MG63 (cell line): Measurements from ENCODE around the gene NCOA6. TPM values are rescaled to one million over a fixed set of nuclear protein-coding genes. Genes with fewer than 3 reads are reported as not detected.

Source experiments
- DNase-seq: peaks from one replicate; pipeline ENCODE4 v3.0.0-alpha.2; 2020
- H3K27me3 ChIP-seq: fragments of 250-450 bp; sonication (Bioruptor Pico); 2 replicates; pipeline ENCODE4 v1.5.1; 2020; ENCODE audit warnings: mild to moderate bottlenecking, moderate library complexity
- H3K36me3 ChIP-seq: fragments of 250-450 bp; sonication (Bioruptor Pico); 2 replicates; pipeline ENCODE4 v1.5.1; 2020; ENCODE audit warnings: mild to moderate bottlenecking, moderate library complexity
- H3K4me3 ChIP-seq: fragments of 250-450 bp; sonication (Bioruptor Pico); 2 replicates; pipeline ENCODE4 v1.5.1; 2020; ENCODE audit warnings: mild to moderate bottlenecking, moderate library complexity
- H3K9me3 ChIP-seq: fragments of 250-450 bp; sonication (Bioruptor Pico); 2 replicates; pipeline ENCODE4 v1.5.1; 2020; ENCODE audit warnings: mild to moderate bottlenecking, moderate library complexity
- total RNA-seq: library from RNA; depleted of rRNA; stranded (reverse); fragments of >200 nt; shearing (Covaris generic); gene quantifications from 2 replicates; pipeline ENCODE4 v1.2.3, GENCODE V29; 2014; ENCODE audit warnings: low replicate concordance

Gene NCOA6
- total RNA-seq, 1 experiment from 2014 or later = 2.1 TPM

DNA sequence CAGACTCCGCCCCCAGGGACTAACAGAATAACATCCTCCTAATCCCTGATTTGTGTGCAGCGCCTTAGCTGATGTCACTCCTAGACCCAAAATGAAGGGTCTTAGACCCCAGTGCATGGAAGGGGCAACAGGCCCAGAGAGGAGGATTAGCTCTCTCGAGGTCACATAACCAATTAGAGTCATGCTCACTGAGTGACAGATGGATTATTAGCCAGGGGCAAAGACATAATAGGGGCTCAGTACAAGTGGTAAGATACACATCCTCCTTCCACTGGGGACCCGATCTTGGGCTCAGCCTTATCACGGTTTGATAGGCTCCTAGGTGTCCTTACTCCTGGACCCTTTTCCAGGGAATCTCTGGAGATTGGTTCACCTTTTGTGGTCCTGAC lies 120.4 kb downstream of the NCOA6 start:
- H3K4me3 ChIP-seq = peak overlapping the region; percentile 51
- DNase-seq = no peak
- H3K9me3 ChIP-seq = no peaks in the 10 kb centered on the region
- H3K36me3 ChIP-seq = no peaks in the 10 kb centered on the region
- H3K27me3 ChIP-seq = peaks cover 3% of the 10 kb centered on the region; the same call in 1 of the 2 replicates

DNA sequence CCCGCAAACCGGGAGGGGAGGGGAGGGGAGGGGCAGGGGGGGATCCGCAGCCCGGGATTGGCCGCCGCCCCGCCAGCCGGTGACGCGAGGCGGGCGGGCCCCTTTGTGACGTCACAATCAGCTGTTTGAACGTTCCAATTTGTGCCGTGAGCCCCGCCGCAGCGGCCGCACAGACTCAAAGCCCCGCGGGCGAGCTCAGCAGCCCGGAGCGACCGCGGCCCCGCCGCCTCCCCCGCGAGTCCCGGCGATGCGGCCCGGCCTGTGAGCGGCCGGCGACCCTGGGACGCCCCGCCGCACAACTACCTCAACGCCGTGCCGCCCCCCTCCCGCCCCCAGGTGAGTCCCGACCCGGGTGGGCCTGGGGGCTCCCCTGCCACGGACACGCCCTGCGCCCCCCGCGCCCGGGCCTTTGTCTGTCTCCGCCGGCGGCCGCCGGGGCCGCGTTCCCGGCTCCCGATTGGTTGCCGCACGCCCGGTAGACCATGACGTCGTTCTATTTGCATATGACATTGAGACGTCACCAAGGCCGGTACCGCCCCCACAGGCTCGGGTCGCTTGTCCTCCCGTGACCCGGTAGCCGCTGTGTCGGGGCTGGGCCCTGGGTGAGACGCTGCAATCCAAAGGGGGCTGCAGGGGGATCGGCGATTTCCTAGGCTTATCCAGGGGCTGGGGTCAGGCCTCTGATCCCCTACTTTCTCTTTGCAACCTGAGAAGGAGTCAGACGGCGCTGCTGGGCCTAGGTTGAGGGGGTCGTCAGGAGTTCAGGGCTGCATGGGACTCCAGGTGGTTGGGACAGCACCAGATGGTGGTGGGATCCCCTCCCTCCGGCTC lies 121.1 kb downstream of the NCOA6 start, which contains the start of gene TP53INP2:
Gene TP53INP2 (plus strand): TSS at position 168 of the 831 bp plus-strand sequence. CDS start 4,396 bp downstream, outside the sequence.
- Histone ChIP-seq H3K4me3 (peak within 1 kb of the TSS; percentile 51), H3K36me3 (no peaks in the 10 kb centered on the region), H3K9me3 (no peaks in the 10 kb centered on the region), H3K27me3 (peaks cover 3% of the 10 kb centered on the region; the same call in 1 of the 2 replicates)
- DNase-seq = peak; percentile 80

GRCh38 chr20:34703424-34704176 lies 121.9 kb downstream of the NCOA6 start:
- Histone ChIP-seq H3K36me3 (no peaks in the 10 kb centered on the region), H3K27me3 (peaks cover 3% of the 10 kb centered on the region; the same call in 1 of the 2 replicates), H3K9me3 (no peaks in the 10 kb centered on the region), H3K4me3 (peak overlapping the region; percentile 51)
- no peak for DNase-seq

DNA sequence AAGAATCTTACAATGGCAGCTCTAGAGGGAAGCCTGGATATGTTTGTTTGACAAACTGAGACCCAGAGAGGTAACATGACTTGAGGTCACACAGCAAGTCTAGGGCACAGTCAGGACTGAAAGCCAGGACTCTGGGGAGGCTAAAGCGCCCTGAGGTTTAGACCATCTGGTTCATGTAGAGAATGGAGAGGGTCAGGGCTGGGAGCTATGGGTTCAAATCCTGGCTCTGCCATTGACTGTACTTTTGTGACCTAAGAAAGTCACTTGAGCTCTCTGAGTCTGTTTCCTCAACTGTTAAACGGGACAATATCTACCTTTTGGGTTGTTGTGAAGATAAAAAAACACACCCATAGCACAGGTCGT lies 122.4 kb downstream of the NCOA6 start:
- Histone ChIP-seq H3K27me3 (peaks cover 3% of the 10 kb centered on the region; the same call in 1 of the 2 replicates), H3K9me3 (no peaks in the 10 kb centered on the region), H3K4me3 (no peak overlapping the region), H3K36me3 (no peaks in the 10 kb centered on the region)
- no peak for DNase-seq

- H3K27me3 ChIP-seq = peaks cover 3% of the 10 kb centered on the region; the same call in 1 of the 2 replicates
- no peak for DNase-seq
- H3K9me3 ChIP-seq = no peaks in the 10 kb centered on the region
- H3K36me3 ChIP-seq = no peaks in the 10 kb centered on the region
- no peak overlapping the region for H3K4me3 ChIP-seq
These were observed 123.9 kb downstream of the NCOA6 start for GRCh38 chr20:34701405-34702085.

- Histone ChIP-seq H3K4me3 (no peak overlapping the region), H3K9me3 (no peaks in the 10 kb centered on the region), H3K36me3 (no peaks in the 10 kb centered on the region), H3K27me3 (no peaks in the 10 kb centered on the region; the same call in 1 of the 2 replicates)
- no peak for DNase-seq
These were observed 132.0 kb downstream of the NCOA6 start for GRCh38 chr20:34693414-34693813.

- no peaks in the 10 kb centered on the region for H3K9me3 ChIP-seq
- no peak for DNase-seq
- H3K27me3 ChIP-seq = no peaks in the 10 kb centered on the region; the same call in 1 of the 2 replicates
- no peaks in the 10 kb centered on the region for H3K36me3 ChIP-seq
- no peak overlapping the region for H3K4me3 ChIP-seq
These were observed 133.6 kb downstream of the NCOA6 start for GRCh38 chr20:34691838-34692237.

GRCh38 chr20:34689486-34689885 lies 136.0 kb downstream of the NCOA6 start:
- H3K27me3 ChIP-seq = no peaks in the 10 kb centered on the region; the same call in 1 of the 2 replicates
- H3K36me3 ChIP-seq = no peaks in the 10 kb centered on the region
- no peak overlapping the region for H3K4me3 ChIP-seq
- DNase-seq = no peak
- no peaks in the 10 kb centered on the region for H3K9me3 ChIP-seq

DNA sequence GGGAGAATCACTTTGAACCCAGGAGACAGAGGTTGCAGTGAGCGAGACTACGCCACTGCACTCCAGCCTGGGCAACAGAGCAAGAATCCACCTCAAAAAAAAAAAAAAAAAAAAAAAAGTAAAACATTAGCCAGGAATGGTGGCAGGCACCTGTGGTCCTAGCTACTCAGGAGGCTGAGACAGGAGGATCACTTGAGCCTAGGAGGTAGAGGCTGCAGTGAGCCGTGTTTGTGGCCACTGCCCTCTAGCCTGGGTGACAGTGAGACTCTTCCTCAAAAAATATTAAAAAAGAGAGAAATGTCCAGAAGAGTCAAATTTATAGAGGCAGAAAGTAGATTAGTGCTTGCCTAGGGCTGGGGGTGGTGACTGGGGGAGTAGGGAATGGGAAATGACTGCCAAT lies 141.8 kb downstream of the NCOA6 start:
- Histone ChIP-seq H3K9me3 (no peaks in the 10 kb centered on the region), H3K27me3 (no peaks in the 10 kb centered on the region), H3K4me3 (no peak overlapping the region), H3K36me3 (no peaks in the 10 kb centered on the region)
- no peak for DNase-seq

GRCh38 chr20:34680586-34681175 lies 144.8 kb downstream of the NCOA6 start:
- H3K27me3 ChIP-seq = no peaks in the 10 kb centered on the region
- H3K9me3 ChIP-seq = no peaks in the 10 kb centered on the region
- H3K4me3 ChIP-seq = no peak overlapping the region
- H3K36me3 ChIP-seq = no peaks in the 10 kb centered on the region
- DNase-seq = no peak

DNA sequence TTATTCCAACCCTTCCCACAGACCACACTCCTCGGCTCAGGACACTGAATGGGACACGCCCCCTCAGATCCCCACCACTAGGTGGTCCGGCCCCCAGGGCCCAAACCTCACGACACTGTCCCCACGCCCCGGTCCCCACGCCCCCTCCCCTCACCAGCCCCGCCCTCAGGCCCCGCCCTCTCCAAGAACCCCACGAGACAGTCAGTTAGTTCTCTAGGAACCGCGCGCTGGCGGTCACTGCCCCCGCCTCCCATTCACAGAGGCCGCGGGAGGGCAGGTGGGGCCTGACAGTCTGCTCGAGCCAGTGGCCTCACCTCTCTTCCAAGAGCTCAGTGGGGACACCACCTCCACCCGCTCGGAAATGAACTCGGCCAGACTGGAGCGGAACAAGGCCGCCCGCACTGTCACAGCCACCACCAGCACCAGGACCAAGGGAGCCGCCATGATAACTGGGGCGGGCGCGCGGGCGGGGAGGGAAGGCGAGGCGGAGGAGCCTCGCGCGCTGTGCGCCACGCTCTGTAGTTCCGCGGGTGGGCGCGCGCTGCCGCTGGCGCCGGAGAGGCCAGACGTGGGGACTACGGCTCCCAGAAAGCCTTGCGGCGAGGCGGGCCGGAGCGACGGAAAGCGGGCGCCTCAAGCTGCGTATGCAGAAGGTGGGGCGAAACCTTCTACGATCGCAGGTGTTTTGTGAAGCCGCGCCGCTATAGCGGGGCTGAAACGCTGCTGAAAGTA lies 148.6 kb downstream of the NCOA6 start, which contains the start of gene PIGU:
Gene PIGU (minus strand): TSS at position 451 of the 732 bp plus-strand sequence. CDS start 7 bp downstream, at position 444.
- Histone ChIP-seq H3K9me3 (no peaks in the 10 kb centered on the region), H3K36me3 (no peaks in the 10 kb centered on the region), H3K27me3 (no peaks in the 10 kb centered on the region), H3K4me3 (peak within 1 kb of the TSS; percentile 81)
- DNase-seq = peak; percentile 98

GRCh38 chr20:34675993-34676641 lies 149.3 kb downstream of the NCOA6 start:
- Histone ChIP-seq H3K4me3 (peak overlapping the region; percentile 81), H3K27me3 (no peaks in the 10 kb centered on the region), H3K9me3 (no peaks in the 10 kb centered on the region), H3K36me3 (no peaks in the 10 kb centered on the region)
- DNase-seq = no peak

GRCh38 chr20:34675561-34675960 lies 149.9 kb downstream of the NCOA6 start:
- Histone ChIP-seq H3K9me3 (no peaks in the 10 kb centered on the region), H3K36me3 (no peaks in the 10 kb centered on the region), H3K4me3 (peak overlapping the region; percentile 81), H3K27me3 (no peaks in the 10 kb centered on the region)
- no peak for DNase-seq

DNA sequence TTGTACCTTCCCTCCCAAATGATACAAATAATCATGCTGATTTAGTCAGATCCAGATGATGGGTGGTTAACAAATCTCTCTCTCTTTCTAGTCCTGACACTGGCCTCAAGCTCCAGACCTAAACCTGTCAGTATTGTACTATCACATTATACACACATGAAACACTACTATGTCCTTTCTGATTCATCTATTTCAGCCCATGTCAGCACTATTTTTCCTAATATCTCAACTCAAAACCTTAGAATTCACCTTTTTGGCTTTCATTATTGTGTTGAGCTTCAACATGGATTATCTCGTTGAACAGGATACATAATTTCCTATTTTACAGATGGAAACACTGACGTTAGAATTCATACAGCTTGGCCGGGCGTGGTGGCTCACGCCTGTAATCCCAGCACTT lies 152.0 kb downstream of the NCOA6 start:
- DNase-seq = no peak
- Histone ChIP-seq H3K4me3 (no peak overlapping the region), H3K9me3 (peaks cover 3% of the 10 kb centered on the region; the same call in 1 of the 2 replicates), H3K27me3 (no peaks in the 10 kb centered on the region), H3K36me3 (no peaks in the 10 kb centered on the region; the same call in 1 of the 2 replicates)

DNA sequence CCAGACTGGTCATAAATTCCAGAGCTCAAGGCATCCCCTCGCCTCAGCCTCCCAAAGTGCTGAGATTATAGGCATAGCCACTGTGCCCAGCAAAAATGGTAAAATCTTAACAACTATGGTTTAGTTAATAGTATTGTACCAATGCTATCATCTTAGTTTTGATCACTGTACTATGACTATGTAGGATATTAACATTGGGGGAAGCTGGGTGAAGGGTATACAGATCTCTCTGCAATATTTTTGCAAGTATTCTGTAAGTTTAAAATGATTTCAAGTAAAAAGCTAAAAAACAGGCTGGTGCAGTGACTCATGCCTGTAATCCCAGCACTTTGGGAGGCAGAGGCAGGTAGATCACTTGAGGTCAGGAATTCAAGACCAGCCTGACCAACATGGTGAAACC lies 156.4 kb downstream of the NCOA6 start:
- Histone ChIP-seq H3K27me3 (no peaks in the 10 kb centered on the region), H3K9me3 (peaks cover 3% of the 10 kb centered on the region; the same call in 1 of the 2 replicates), H3K36me3 (no peaks in the 10 kb centered on the region; the same call in 1 of the 2 replicates), H3K4me3 (no peak overlapping the region)
- DNase-seq = no peak
